ENCODE results near the gene CRADD.

DNA sequence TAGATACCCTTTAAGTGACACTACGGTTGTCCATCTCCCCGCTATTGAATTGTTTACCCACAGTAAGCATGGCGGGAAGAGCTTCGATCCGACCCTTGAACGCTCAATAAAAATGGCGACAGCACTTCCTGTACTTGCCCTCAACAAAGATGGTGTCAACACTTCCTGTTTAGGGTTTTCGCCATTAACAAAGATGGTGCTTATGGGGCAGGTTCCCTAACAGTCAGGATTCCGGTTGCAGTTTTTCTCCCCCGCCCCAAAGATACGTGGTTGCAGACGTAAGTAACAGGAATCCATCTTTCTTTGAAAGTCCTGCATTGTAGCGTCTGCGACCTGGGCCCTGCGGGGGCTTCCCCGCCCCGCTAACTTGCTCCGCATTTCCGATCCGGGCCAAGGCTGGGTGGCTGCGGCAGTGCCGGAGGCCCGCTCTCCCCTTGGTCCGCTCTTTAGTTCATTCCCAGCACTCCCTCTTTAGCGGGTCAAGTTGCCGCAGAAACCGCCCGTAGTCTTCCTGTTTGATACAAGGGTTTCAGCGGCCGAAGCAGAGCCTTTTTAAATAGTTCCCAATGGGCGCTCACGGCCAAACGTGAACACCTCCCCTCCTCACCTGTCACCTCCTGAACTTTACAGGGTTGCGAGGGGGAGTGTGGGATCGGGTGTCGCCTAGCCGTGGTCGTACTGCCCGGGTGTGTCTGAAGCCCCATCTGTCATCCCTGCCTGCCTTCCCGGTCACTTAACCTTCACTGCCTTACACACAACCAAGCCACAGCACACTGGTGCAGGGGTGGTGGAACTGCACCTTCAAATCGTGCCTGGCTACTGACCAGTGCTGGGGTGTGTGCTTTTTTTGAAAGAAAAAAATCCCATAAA, at the start of gene CRADD:
- peak; percentile 86 to 95 for TF ChIP-seq POLR2AphosphoS5 (IDR thresholded peaks at IDR 0.05)
- TF ChIP-seq, protein P1, sequence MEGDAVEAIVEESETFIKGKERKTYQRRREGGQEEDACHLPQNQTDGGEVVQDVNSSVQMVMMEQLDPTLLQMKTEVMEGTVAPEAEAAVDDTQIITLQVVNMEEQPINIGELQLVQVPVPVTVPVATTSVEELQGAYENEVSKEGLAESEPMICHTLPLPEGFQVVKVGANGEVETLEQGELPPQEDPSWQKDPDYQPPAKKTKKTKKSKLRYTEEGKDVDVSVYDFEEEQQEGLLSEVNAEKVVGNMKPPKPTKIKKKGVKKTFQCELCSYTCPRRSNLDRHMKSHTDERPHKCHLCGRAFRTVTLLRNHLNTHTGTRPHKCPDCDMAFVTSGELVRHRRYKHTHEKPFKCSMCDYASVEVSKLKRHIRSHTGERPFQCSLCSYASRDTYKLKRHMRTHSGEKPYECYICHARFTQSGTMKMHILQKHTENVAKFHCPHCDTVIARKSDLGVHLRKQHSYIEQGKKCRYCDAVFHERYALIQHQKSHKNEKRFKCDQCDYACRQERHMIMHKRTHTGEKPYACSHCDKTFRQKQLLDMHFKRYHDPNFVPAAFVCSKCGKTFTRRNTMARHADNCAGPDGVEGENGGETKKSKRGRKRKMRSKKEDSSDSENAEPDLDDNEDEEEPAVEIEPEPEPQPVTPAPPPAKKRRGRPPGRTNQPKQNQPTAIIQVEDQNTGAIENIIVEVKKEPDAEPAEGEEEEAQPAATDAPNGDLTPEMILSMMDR (IDR thresholded peaks at IDR 0.05) = peak in 1 of 6 experiments; percentile 36
